GM21367 (cell line): Measurements from ENCODE around the gene TENT5A.
A peak's percentile ranks its signal among the peaks of the same experiment; 100 is the strongest.

Experiments
- ATAC-seq: cut with Tn5 transposase; IDR thresholded peaks from one replicate; pipeline ENCODE4 v1.9.1; 2021; ENCODE audit not compliant: unreplicated experiment

Gene TENT5A

DNA sequence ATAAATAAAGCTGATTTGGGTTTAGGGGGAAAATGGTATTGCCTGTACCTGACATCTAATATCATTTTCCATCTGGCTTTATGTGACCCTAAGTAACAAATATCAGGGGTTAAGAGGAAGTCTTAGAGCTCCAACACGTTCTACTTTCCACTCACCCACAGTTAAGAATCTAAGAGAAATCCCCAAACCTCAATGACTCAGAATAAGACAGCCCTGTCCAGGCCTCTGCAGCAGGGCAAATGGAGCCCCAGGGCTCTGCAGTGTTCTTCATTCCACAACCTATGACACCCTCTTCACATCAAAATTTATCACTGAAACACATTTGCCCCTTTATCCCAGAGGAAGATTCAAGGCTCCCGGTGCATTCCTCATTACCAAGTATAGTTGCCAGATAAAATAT is 20.3 kb upstream of the TENT5A start:
- peak; percentile 98 for ATAC-seq

GRCh38 chr6:81771097-81771496 is 18.6 kb upstream of the TENT5A start:
- no peak for ATAC-seq

- ATAC-seq = no peak
Observed at GRCh38 chr6:81770381-81770780, 17.9 kb upstream of the TENT5A start.

DNA sequence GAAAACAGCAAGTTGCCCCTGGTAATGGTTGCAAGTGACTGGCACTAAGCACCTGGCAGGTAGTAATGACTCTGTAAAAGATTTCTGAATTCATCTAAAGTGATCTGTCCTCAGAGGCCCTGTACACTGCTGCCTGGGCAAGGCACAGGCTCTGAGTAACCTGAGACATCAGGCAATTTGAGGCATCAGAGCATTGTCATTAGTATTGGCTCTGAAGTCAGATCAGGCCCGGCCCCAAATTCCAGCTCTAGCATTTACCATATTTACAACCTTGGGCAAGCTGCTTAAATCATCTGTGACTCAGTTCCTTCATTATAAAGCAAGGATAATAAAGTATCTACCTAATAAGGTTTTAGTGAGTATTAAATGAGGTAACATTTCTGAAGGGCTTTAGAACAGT is 17.3 kb upstream of the TENT5A start:
- no peak for ATAC-seq

GRCh38 chr6:81768150-81768942 is 15.9 kb upstream of the TENT5A start:
- no peak for ATAC-seq

DNA sequence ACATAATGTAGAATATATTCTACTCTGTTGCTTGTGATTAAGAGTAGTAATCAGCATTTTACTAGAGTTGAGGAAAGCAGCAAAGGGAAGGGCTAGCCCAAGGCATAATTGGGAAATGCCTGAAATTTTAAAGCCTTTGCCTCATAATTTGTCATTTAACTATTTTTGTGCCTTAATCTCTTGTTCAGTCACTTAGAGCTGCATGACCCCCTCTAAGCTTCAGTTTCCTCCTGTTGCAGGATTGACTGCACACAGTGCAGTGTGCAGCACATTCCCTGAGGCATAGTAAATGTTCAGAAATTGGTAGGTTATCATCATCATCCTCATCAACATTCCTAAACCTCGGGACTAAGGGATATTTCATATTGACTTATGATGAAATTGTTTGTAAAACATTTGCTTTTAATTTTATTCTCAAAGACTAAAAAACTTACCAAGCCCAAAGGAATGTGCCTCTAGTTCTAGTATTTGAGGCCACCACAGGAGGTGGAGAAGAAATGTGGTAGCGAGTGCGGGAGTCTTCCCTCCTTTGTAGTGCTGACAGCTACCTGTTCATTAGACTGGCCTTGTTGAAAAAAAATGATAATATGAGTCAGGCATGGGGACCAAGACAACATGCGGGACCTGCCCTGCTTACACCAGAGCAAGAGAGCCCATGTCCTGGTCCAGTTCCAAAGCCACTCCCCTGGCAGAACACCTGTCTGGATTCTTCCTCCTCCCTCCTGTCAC is 14.8 kb upstream of the TENT5A start:
- ATAC-seq = no peak

- no peak for ATAC-seq
Observed at GRCh38 chr6:81766482-81767069, 14.1 kb upstream of the TENT5A start.

GRCh38 chr6:81764531-81764930 is 12.1 kb upstream of the TENT5A start:
- ATAC-seq = no peak

- ATAC-seq = no peak
Observed at GRCh38 chr6:81763968-81764367, 11.5 kb upstream of the TENT5A start.

DNA sequence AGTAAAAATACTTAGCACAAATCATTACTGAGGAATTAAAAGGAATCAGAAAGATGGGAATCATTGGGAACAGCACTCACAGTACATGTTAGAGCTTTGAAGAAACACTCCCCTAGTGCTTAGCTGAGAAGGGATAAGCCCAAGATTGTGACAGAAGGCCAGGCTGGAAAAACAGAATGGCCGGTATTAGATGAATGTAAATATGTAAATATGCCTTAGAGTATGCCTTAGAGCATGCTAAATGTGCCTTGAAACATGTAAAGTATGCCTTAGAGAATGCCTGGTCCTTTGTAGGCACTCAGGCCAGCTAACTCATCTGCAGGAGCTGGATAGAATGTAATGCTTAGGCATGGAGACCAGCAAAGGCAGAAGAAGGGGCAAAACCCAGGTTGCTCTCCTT is 10.6 kb upstream of the TENT5A start:
- no peak for ATAC-seq

DNA sequence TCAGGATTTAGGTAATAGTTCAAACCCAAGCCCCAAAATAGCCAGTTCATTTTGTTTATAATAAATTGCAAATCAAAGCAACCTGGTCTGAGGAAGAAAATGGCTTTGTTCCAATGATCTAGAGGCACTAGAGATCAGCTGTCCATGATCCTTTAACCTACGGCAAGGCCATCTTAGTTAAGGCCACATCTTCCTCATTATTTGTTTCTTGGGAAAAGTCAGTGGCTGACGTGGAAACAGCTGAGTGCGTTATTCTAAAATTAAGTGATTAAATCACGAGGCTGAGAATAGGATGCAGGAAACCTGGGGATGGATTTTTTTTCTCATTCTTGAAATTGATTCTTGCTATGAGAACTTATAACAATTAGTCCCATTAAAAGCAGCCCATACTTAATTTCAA is 10.1 kb upstream of the TENT5A start:
- no peak for ATAC-seq

- no peak for ATAC-seq
Observed at GRCh38 chr6:81762132-81762531, 9.7 kb upstream of the TENT5A start.

DNA sequence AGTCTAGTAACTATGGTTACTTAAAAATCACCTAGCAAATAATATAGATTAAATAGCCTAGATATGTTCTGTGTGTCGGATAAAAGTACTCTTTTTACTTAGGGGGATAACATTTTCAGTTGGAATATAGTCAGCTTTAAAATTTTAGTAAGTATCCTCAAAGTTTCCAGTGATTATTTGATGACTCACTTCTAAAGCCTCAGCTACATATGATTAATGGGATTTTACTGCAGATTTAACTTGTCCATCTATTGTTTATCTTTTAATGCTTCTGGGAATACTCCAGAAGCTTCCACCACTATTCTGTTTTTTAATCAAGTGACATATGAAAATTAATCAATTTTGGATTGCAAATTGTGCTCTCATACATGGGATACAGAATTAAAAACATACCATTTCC is 8.7 kb upstream of the TENT5A start:
- no peak for ATAC-seq

DNA sequence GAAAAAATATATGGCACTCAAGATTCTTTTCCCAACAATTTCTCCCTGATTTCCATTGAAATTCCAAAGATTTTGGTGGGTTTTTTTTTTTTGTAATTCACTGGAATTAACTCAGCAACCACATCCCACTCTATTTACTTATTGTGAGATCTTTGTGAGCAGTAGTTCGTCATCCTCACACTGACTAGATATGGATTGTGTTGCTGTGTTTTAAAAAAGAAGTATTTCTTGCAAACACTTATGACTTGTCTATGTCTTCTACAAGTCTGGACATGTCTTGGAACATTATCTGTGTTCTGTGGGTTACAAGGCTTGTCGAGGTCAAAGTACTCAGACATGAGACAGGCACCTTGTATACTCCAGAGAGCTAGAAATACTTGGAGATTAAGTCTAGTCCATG is 7.3 kb upstream of the TENT5A start:
- ATAC-seq = no peak

GRCh38 chr6:81758221-81758620 is 5.7 kb upstream of the TENT5A start:
- ATAC-seq = no peak

GRCh38 chr6:81756690-81757089 is 4.2 kb upstream of the TENT5A start:
- ATAC-seq = no peak

DNA sequence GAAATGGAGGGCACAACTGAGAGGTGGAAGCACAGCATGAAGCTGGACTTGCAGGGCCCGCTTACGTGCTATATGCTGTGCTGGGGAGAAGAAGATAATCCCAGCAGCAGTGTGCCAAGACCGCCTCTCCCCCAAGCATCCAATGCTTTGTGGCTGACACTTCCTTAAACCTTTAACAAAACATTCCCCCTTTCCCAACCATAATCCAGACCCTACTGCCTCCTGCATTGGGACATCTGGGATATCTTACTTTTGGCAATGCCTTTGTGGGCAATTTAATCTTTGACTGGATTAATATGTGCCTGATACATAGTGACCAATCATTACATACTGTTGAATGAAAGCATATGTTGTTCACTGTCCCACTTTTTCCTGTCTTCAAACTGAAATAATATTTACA is 3.1 kb upstream of the TENT5A start:
- no peak for ATAC-seq

DNA sequence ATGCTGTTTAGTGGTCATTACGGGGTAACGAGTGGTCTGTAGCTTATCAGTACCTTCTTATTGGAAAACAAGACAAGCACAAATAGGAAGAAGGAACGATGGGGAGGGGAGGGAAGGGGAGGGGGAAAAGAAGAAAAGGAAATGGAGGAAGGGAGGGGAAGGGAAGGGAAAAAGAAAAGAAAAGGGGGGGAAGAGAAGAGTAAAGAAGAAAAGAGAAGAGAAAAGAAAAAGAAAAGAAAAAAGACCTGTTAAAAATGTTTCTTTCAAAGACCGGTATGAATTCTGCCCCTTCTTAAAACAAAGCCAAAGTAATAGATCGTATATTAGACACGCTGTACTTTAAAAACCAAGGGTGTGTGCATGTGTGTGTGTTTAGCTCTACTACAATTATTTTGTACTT is 2.4 kb upstream of the TENT5A start:
- no peak for ATAC-seq

- ATAC-seq = peak; percentile 31
Observed at GRCh38 chr6:81753711-81754577, 1.5 kb upstream of the TENT5A start.

DNA sequence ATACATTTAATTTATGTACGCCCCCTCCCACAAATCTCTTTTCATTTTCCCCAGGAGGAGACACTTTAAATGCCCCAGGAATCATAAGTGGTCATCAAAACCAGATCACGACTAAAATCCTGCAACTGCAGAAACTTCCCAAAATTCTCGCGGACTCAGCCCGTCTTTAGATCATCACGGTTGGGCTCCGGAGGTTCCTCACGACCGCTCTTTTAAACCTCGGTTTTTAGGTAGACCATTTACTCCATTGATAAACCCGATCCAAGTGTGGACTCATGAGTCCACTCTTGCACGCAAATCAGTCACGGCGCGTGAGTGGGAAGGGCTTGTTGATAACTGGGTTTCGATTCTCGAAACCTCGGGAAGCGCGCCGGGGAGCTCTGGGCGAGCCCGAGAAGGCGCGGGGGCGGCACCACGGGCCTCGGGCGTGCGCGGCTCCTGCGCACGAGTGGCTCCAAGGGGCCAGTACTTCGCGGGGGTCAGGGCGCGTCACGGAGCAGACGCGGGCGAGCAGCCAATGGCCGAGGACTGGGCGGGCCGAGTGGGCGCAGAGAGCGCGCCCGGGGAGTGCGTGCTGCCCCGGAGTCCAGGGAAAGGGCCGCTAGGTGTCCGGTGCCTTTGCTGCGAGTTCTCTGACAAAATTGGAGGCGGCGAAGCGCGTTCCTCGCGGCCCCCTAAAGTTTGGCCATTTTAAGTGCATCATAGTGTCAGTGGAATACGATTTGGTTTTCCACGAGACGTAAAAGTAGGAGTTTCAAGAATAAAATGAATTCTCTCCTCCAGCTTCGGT is 635 bp upstream of the TENT5A start:
- peak; percentile 42 for ATAC-seq
